Left lobe of liver (tissue), 2 donors: Measurements from ENCODE around the gene ENTPD2. TPM values are rescaled to one million over a fixed set of nuclear protein-coding genes. Genes with fewer than 3 reads are reported as not detected.
A peak's percentile ranks its signal among the peaks of the same experiment; 100 is the strongest.
"Not testable (repeated sequence)": the region's sequence is repeated elsewhere in the genome, so short reads cannot be mapped to it uniquely, and the experiment has no call there.

Source experiments
- ATAC-seq: fragments of 200-7000 bp; cut with Tn5 transposase; one replicate; pipeline ENCODE4 v1.9.1; 2020; ENCODE audit warnings: mild to moderate bottlenecking, moderate library complexity
- DNase-seq: peaks from one replicate; pipeline ENCODE4 v3.0.0-alpha.2; 2020; ENCODE audit warnings: low spot score
- total RNA-seq: library from RNA; stranded (reverse); gene quantifications from one replicate; pipeline ENCODE4 v1.2.1, GENCODE V29; 2021
- donor health status: DM: no; HTN: no; CAD: no; lungs with moderate emphysema.
- donor health status: DM: no; HTN: yes; CAD: no.

The ENTPD2 gene
- total RNA-seq, 1 donor from 2014 or later, result 1.7 TPM

DNA sequence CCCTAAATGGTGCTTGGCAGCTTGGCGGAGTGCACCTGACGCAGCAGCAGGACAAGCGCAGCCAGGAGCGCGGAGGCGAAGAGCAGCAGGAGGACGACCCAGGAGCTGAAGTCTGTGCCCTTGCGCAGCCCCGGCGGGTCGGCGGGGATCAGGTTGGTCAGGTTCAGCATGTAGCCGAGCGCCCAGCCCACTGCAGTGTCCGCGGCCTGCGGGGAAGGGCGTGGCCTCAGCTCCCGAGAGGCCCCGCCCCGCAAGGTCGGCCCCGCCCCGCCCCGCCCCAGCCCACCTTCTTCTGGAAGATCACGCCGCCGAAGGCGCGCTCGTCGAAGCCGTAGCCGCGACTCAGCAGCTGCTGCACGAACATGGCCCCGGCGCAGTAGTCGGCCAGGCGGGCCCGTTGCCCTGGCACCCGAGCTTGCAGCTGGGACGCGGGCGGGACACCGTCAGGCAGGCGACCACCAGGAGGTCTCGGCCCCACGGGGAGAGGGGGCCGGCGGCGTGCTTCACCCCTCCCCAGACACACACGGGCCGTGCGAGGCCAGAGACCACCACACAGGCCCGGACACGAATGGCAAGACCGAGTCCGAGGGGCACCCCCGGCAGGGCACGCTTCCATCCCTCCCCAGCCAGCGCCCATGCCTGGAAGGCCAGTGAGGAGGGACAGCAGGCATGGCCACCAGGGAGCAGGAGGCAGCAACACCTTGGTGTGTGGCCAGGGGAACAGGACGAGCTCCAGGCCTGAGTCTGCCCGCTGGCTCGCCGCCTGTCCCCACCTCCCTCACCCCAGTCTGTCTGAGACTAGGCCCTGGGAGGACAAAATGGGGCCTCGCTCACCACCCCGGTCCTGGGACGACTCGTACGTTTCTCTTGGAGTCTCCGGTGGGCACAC, 5.0 kb downstream of the ENTPD2 start:
- DNase-seq (no peak), ATAC-seq (peak; percentile 70)

DNA sequence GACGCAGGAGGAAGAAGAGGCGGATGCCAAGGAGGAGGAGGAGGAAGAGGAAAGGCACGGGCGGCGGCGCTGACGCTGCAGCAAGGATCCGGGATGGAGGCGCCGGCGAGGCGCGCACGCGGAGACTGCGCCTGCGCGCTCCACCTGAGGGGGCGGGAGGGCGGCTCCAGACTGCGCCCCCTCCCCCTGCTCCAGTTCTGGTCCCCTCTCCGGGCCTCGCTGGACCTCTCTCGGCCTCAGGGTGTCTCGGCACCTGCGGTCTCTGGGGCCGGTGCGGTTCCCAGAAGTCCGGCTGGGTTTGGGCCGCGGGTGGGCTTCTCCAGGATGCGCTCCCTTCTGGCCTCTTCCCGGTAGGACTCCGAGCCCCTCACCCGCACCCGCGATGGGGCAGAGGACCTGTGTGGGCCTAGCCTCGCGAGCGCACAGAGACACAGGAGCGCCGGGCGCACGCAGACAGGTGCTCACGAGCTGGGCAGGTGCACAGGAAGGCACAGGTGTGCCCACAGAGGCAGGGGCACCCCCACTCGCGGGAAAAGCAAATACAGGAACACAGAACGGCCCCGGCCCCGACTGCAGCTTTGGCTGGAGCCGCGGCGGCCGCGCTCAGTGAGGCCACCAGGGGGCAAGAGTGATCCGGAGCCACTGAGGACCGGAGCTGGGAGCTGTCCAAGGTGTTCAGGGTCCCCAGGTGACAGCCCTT, 7.6 kb downstream of the ENTPD2 start, which contains the start of gene NPDC1:
Gene NPDC1 (minus strand): TSS at position 90 of the 700 bp plus-strand sequence. CDS start 188 bp downstream, outside the sequence.
- DNase-seq, result peak; percentile 78
- peak; percentile 70 for ATAC-seq

DNA sequence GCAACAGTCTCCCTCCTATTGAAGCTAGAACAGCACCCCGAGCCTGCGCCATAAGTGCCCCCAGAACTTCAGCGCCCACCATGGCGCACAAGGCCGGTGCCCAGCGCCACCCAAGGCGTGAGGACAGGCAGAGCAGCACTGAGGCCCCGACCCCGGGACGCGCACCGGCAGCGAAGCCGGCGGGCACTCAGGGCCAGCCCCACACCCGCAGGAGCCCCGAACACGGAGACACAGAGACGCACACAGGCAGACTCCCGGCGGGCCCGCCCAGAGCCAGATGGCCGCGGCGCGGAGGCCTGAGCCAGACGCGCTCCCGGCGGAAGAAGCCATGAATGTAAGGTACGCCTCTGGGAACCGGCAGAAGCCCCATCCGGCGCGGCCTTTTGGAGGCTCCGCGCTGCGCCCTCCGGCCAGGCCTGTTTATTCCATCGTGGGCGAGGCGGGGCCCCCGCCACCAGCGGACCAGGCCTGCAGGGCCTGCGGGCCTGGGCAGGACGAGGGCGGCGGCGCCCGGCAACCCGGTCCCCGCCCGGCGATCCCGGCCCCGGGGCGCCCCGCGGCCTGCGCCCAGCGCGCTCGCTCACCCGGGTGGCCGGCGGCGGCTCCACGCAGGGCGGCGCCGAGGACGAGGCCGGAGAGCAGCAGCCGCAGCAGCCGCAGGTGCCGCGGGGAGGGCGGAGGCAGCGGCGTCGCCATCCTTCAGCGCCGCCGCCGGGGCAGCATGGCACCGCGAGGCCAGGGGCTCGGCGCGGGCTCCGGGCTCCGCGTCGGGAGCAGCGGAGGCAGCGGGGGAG, 8.4 kb downstream of the ENTPD2 start:
- no peak for DNase-seq
- ATAC-seq, result no peak

DNA sequence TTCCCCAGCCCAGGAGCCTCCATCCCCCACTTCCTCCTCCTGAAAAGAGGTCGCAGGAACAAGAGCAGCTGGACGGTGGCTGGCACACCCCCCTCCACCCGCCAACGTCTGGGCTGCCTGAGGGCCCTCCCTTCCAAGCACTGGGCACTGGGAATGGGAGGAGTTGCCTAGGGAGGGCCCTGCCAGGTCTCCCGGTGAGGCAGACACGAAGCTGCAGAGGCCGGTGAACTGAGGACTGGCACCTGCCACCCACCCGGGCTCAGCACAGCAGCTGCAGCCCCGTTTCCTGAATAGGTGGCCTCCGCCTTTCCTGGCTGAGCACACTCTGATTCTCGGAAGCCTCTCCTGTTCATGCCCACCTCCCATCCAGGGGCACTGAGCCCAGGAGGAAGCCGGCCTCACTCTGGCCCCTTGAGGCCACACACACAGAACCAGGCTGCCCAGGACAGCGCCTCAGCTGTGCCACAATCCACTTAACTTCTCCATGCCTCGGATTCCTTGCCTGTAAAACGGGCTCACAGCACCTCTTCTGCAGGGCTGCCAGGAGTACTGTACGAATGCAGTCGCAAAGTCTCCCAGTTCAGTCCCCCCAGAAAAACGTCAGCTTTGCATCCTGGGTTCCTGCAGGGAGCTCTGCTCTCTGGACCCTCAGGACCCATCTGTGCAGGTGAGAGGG, 9.2 kb downstream of the ENTPD2 start:
- ATAC-seq (no peak), DNase-seq (no peak)

DNA sequence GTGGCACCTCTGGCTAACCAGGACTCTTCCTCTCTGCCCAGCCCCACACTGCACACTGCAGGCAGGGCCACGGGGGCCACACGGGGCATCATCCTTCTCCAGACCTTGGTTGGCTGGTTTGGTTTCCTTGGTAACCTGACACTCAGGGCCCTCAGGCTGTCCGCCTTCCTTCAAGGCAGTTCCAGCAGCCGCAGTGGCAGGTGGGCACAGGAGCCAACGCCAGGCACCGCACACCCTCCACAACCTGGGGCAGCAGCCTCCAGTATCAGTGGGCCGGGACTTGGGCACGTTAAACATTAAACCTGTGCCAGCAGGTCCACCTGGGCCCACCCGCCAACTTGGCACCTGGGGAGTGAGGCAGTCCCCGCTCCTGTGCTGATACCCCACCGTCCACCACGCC, 9.8 kb downstream of the ENTPD2 start:
- DNase-seq, result no peak
- no peak for ATAC-seq

DNA sequence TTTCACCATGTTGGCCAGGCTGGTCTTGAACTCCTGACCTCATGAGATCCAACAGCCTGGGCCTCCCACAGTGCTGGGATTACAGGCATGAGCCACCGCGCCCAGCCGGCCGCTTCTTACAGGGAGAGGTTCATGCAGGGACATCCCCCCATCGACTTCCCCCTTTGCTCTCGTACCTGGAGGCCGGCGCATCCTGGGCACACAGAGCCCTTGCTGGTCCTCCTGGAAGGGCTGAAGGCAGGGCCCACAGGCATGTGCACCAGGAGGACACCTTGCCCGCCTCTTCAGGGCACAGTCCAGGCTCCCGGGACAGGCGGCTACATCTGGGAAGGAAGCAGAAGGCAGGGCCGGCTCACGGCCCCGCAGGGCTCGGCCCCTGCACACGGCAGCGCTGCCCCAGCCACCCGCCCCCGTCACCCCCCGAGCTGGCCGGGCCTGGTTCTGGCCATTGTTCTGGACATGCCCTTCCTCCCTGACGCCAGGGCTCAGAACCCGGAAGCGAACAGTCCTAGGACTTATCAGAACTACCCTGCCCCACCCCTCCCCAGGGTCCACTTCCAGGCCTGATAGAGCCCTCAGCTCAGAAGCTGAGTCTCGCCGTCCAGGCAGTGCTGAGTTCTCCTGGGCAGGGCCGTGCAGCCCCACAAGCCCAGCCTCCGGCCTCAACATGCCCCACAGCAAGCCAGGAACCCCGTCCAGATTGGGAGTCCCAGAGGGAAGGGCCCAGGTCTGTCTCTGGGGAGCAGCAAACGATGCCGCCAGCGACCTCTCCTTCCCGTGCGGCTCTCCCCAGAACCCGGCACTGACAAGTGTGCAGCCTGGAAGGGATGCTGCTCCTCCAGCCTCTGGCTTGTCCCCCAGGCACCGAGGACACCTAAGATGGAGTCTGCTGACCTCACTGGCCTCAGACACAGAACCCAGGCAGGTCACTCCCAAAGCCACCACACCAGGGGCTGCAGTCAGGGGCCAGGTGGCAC, 10.8 kb downstream of the ENTPD2 start:
- ATAC-seq (peak; percentile 35), DNase-seq (no peak)

DNA sequence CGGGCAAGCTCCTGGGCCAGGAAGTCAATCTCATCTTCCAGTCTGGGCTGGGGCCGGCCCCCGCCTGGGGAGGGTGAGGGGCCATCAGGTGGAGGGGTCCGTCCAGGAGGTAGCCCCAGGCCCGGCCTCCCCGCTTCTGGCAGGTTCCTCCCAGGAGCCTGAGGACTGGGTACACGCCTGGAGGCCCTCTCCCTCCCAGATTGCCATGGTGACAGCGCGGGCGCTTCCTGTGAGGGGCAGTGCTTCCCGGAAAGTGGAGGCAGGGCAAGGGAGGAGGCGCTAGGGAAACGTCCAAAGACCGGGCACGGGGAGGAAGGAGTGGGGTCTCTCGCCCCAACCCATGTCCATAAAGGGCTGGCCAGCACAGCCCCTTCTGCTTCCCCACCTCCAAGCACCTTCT, 12.7 kb downstream of the ENTPD2 start:
- ATAC-seq, result peak; percentile 19
- DNase-seq, result no peak

DNA sequence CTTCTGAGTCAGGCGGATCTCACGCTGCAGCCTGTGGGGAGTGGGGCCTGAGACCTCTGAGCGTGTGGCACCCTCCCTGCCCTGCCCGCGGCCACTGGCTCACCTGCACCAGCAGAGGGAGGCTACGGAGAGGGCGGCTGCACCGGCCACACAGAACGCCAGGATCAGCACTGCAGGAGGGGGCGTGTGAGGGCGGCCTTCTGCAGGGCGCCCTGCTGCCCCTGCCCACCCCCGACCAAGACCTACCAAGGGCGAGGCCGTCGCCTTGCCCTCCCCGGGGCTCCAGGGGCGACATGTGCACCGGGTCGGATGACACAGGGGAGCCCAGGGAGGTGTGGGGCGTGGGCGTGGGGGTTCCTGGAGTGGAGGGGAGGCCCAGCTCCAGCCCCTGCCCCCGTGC, 13.3 kb downstream of the ENTPD2 start:
- DNase-seq, result no peak
- no peak for ATAC-seq

DNA sequence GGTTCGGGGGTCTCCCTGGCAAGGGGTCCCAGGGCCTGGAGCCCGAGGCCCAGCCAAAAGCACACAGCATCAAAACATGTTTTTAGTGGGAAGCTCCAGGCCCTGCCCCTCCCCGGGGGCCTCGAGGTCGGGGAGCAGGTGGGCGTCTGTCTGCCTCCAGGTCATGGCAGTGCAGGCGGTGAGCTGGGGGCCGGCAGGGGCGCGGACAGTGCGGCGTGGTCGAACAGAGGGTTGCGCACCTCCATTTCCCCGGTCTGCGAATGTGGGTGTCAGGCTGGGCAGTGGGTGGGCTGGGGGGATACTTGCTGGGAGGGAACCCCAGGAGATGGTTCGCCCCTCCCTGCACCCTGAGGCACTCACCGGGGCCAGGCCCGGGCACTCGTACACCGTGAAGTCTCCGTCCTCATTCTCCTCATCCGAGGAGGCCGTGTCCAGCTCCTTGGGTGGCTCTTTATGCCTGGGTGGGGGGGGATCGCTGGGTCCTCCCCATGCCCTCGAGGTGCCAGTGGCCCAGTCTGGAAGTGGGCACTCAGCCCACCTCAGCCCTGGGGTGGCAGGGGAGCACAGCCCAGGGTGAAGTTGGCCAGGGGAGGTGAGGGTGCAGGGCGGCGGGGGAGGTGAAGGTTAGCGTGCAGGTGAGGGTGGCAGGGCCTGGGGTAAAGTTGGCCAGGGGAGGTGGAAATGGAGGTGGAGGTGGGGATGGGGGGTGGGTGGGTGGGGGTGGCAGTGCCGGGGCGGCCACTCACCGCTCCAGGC, 14.1 kb downstream of the ENTPD2 start:
- DNase-seq (no peak), ATAC-seq (no peak)

DNA sequence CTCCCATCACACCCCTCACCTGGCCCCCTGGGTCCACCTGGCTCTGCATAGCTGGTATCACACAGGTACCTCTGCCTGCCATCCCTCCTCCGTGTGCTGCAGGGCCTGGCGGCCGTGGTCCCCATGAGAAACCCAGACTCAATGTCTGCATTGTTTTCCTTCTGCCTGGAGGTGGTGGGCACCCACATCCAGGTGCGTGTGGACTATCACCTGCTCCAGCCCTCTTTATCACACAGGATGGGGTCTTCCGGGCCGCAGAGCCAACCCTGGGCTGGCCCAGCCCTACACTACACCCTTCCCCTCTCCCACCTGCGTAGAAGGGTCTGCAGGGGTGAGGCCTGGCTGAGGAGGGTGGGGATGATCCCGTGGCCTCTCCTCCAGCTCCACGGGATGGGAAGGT, 14.9 kb downstream of the ENTPD2 start:
- ATAC-seq (no peak), DNase-seq (no peak)

DNA sequence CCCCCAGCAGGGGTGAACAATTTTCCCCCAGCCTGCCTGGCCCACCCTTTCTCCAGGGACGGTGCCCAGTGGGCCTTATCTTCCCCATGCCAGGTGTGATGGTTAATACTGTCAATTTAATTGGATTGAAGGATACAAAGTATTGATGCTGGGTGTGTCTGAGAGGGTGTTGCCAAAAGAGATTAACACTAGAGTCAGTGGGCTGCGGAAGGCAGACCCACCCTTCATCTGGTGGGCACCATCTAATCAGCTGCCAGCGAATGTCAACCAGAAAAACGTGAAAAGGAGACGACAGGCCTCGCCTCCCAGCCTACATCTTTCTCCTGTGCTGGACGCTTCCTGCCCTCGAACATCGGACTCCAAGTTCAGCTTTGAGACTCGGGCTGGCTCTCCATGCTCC, 16.4 kb downstream of the ENTPD2 start:
- ATAC-seq, result no peak
- DNase-seq, result no peak

DNA sequence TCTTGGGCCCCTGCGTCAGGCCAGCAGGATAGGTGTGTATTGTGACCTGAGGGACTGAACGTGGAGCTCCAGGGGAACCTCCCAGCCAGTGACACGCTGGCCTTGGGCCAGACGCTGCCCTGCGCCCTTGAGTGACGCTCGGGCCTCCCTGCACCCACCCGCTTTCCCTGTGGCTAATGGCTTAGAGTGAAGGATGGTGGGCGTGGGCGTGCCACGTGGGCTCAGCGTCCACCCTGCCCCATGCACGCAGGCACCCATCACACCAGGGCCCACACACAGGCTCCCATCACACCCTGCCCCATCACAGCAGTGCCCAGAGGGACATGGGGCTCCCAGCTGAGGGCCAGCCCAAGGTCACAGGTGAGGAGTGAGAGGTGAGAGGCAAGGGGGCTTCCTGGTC, 16.8 kb downstream of the ENTPD2 start:
- DNase-seq, result no peak
- no peak for ATAC-seq

DNA sequence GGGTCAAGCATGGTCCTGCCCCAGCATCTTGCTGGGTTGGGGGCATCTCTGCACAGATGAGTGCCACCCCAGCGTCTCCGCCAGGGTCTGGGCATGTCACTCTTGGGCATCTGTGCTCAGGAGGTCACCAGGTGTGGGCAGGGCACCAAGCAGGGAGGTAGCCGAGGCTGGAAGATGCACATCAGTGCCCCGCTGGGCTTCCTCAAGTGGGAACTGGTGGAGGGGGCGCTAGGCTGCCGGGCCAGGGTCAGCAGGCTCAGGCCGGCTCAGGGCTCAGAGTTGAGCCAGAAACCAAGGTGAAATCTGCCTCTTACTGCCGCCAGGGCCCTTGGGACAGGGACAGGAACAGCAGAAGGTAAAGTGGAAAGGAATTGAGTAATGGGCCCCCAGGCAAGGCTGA, 17.9 kb downstream of the ENTPD2 start:
- DNase-seq (no peak), ATAC-seq (no peak)

DNA sequence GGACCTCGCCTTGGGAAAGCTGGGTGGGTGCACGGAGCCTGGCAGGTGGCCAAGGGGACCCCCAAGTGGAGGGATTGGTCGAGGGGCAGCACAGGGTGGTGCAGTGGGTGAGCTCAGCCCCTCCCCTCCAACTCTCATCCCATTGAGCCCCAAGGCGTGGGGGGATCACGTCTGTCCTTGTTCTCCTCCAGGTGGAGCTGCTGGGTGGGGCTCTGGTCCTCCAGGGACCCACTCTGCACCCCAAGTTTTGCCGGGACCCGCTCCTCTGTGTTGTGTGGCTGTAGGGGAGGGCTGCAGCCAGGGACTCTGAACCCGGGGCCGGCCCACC, 18.4 kb downstream of the ENTPD2 start:
- DNase-seq, result no peak
- no peak for ATAC-seq

DNA sequence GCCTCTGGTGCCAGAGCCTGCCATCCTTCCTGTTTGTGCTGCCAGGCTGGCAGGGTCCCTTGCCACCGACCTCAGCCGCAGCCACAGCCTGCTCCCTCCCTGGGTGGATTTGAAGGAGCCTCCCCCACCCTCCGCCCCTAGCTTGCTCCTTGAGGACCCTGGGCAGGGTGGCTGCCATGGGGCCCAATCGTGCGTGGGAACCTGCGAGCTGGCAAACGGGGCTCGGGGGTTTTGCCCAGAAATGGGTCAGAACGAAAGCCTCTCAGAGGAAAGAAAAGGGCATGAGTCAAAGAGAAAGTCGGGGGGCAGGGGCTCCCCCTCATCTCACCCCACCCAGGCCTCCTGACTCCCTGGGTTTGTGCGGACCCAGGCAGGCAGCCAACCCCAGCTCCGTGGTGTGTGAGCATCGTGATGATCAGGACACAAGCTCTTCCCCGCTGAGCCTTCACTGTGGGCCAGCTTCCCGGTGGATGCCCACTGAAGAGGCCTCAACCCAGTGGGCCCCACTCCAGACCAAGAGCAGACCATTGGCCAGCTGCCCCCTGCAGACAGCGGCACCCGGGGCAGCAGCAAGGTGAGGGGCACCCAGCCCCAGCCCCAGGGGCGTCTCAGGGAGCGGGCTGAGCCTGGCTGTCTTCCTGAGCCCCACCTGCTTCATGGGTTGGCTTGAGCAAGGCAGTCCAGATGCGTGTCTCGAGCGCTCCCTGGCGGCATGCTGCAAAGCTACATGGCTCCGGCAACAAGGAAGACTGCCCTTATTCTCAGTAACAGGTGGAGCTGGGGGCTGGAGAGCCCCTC, 19.0 kb downstream of the ENTPD2 start:
- ATAC-seq (peak; percentile 89), DNase-seq (peak; percentile 79)

DNA sequence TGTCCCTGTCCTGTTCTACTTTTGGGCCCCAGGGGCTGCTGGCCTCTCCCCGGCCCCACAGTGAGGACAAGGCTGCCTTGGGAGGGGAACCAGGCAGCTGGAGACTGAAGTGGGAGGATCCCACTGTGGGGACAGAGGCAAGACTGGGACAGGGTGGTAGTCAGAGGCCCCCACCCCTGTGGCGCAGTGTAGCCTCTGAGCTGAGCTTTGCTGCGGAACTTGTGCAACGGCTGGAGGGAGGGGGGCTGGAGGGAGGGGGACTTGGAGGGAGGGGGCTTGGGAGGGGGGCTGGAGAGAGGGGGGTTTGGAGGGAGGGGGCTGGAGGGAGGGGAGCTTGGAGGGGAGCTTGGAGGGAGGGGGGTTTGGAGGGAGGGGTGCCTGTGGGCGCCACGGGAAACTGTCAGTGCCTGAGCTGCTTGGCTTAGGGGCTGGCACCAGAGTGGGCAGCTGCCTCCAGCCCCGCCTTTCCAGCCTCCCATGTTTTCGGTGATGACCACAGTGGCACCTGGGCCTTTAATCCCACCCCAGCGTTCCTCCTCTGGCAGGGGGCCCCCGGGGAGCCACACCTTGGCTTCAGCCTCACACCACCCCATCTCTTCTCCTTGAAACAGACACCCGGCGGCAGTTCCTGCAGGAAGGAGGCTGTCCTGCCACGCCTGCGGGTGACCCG, 19.7 kb downstream of the ENTPD2 start:
- ATAC-seq (no peak), DNase-seq (no peak)

DNA sequence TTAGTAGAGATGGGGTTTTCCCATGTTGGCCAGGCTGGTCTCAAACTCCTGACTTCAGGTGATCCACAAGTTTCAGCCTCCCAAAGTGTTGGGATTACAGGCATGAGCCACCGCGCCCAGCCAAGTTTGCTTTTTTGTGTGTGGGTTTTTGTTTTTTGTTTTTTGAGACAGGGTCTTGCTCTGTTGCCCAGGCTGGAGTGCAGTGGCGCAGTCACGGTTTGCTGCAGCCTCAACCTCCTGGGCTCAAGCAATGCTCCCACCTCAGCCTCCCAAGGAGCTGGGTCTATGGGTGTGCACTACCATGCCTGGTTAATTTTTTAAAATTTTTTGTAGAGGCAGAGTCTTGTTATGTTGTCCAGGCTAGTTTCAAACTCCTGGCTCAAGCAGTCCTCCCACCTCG, 20.4 kb downstream of the ENTPD2 start:
- not testable (repeated sequence) for DNase-seq, ATAC-seq

DNA sequence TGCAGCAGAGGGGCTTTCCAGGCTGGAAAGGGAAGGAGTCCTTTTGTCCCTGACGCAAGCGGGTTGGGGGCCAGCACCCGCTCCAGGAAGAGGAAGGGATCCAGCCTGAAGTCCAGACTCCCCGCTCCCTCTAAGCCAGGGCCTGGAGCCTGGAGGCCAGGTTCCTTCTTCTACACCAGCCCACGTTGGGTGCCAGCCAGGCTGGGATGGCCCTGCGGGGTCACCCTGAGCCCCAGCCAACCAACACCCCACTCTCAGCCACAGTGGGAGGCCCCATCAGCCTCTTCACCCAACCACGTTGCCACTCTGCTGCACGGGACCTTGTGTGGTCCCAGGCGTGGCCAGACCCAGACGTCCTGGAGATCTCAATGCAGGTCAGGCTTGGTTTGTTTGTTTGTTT, 21.0 kb downstream of the ENTPD2 start:
- ATAC-seq (no peak), DNase-seq (no peak)
